Measurements from ENCODE around the gene CCDC3. TPM values are rescaled to one million over a fixed set of nuclear protein-coding genes. Genes with fewer than 3 reads are reported as not detected.

The CCDC3 gene
- total RNA-seq, 4 donors from 2014 or later: 6.1 to 57.4 (median 21.6) TPM

DNA sequence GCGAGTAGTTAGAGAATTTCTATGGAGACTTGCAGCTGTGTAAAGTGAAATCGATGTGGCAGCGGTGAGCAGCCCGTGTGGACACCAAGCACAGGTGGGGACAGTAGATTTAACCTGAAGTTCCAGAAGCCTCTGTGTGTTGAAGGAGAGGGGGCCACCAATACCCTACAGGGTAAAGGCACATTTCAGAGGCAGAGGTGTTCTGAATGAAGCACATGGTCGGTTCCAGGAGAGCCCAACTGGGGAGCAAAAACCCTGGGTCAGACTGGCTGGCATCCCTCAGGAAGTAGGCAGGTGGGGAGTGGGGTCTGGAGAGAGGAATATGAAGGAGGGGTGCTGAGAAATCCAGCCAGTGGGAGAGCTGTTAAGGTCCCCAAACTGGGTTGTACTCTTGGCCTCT lies 76.6 kb downstream of the CCDC3 start:
- intact Hi-C loops (cut with DNase I; ENCODE audit: low total_unique reads) (no loop called here), in situ Hi-C loops (cut with MboI; ENCODE audit: low sequenced_read_pairs in 4 of 4) (loop anchor here in 2 of 4 donors (25.0 kb wide), 2 partner anchors 162 to 663 kb away; no protein-coding TSS in a partner anchor)
- no peaks in the 10 kb centered on the region for H3K4me1 ChIP-seq
- H3K27me3 ChIP-seq: no peaks in the 10 kb centered on the region
- no peaks in the 10 kb centered on the region for H3K36me3 ChIP-seq
- no peak overlapping the region for H3K4me3 ChIP-seq
- no peaks in the 10 kb centered on the region for H3K9me3 ChIP-seq
- no peak overlapping the region for H3K27ac ChIP-seq
- DNase-seq (no peak), ATAC-seq (no peak)
- no peak for TF ChIP-seq POLR2A (IDR thresholded peaks at IDR 0.05)
- TF ChIP-seq, protein P1, sequence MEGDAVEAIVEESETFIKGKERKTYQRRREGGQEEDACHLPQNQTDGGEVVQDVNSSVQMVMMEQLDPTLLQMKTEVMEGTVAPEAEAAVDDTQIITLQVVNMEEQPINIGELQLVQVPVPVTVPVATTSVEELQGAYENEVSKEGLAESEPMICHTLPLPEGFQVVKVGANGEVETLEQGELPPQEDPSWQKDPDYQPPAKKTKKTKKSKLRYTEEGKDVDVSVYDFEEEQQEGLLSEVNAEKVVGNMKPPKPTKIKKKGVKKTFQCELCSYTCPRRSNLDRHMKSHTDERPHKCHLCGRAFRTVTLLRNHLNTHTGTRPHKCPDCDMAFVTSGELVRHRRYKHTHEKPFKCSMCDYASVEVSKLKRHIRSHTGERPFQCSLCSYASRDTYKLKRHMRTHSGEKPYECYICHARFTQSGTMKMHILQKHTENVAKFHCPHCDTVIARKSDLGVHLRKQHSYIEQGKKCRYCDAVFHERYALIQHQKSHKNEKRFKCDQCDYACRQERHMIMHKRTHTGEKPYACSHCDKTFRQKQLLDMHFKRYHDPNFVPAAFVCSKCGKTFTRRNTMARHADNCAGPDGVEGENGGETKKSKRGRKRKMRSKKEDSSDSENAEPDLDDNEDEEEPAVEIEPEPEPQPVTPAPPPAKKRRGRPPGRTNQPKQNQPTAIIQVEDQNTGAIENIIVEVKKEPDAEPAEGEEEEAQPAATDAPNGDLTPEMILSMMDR (IDR thresholded peaks at IDR 0.05 in 4 of 5, conservative IDR thresholded peaks at IDR 0.05 in 1 of 5): no peak

DNA sequence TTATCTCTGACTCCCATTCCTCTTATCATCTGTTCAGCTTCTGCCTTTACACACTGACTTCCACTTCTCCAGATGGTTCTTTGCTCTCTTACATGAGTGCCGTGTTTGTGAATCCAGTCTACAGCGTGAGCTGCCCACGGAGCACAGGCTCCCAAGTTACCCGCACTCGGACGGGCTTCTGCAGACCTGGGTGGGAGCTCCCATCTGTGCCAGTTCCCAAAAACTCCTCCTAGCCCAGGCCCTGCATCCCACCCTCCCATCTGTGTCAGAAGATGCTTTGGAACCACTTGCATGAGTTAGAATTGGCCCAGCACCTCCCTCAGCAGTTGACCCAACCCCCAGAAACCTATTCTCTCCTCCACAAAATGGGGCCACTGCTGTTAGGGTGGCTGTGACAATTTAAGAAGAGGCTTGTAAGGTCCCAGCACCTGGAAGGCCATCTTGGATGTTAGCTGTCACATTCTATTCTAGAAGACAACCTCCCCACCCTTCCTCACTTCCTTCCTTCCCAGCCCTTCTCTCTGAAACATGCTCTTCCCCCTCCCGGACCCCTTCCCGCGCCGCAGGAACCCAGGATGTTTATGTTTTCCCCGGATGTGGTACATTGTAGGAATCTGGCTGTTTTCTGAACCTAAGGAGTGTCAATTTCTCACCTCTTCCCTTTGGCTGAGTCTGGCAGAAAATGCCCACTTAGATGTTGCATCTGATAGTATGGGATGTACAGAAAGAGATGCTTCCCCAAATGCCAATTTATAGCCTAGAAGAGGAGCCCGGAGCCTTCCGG lies 79.2 kb downstream of the CCDC3 start:
- TF ChIP-seq POLR2A (IDR thresholded peaks at IDR 0.05): no peak
- TF ChIP-seq, protein P1 (IDR thresholded peaks at IDR 0.05 in 4 of 5, conservative IDR thresholded peaks at IDR 0.05 in 1 of 5): no peak
- in situ Hi-C loops (cut with MboI; ENCODE audit: low sequenced_read_pairs in 4 of 4): loop anchor here in 2 of 4 donors (25.0 kb wide), 2 partner anchors 165 to 660 kb away; no protein-coding TSS in a partner anchor
- H3K4me1 ChIP-seq: no peaks in the 10 kb centered on the region

DNA sequence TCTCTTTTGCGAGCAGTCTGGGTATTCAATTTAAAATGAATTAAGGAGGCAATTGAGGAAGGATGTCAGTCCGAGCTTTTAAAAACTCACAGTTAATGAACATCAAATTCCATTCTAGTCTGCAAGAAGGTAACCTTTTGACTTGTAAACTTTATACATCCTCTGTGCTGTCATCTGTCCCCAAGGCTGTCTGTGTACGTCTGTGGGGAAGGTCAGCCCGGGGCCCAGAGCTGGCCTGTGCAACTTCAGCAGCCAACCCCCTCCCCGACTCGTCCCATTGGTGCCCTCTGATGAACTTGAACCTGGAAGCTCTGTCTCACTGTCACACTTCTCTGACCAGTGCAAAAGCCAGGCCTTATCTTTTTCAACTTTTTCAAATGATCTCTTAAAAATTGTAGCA lies 80.3 kb downstream of the CCDC3 start:
- intact Hi-C loops (cut with DNase I; ENCODE audit: low total_unique reads): no loop called here
- no peak overlapping the region for H3K4me3 ChIP-seq
- in situ Hi-C loops (cut with MboI; ENCODE audit: low sequenced_read_pairs in 4 of 4): loop anchor here in 2 of 4 donors (25.0 kb wide), 2 partner anchors 166 to 659 kb away; no protein-coding TSS in a partner anchor
- H3K36me3 ChIP-seq: no peaks in the 10 kb centered on the region
- no peaks in the 10 kb centered on the region for H3K4me1 ChIP-seq
- ATAC-seq: no peak
- TF ChIP-seq, protein P1 (IDR thresholded peaks at IDR 0.05 in 4 of 5, conservative IDR thresholded peaks at IDR 0.05 in 1 of 5): no peak
- TF ChIP-seq POLR2A (IDR thresholded peaks at IDR 0.05): no peak
- H3K27me3 ChIP-seq: no peaks in the 10 kb centered on the region
- no peak for DNase-seq
- no peaks in the 10 kb centered on the region for H3K9me3 ChIP-seq
- no peak overlapping the region for H3K27ac ChIP-seq

More for the DNA sequence above, 79.2 kb downstream of the CCDC3 start:
- no peak for ATAC-seq
- no peak for DNase-seq
- intact Hi-C loops (cut with DNase I; ENCODE audit: low total_unique reads): no loop called here
- H3K27ac ChIP-seq: no peak overlapping the region
- H3K4me3 ChIP-seq: no peak overlapping the region
- no peaks in the 10 kb centered on the region for H3K9me3 ChIP-seq
- H3K36me3 ChIP-seq: no peaks in the 10 kb centered on the region
- no peaks in the 10 kb centered on the region for H3K27me3 ChIP-seq

DNA sequence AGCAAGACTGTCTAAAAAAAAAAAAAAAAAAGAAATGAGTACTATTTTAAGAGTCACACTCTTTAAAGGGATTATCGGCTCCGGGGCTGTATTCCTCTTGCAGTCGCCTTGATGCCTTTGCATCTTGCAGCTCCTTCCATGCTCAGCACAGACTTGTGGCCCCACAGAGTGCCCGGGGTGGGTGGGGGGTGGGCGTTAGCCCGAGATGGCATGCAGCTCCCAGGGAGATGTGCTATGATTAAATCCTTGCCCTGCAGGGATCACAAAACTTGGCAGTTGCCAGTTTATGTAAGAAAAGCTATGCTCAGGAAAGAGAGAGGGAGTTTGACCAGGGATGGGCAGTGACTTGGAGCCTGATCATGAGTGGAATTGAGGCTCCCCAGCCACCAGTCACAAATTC lies 81.9 kb downstream of the CCDC3 start:
- in situ Hi-C loops (cut with MboI; ENCODE audit: low sequenced_read_pairs in 4 of 4) (loop anchor here in 2 of 4 donors (25.0 kb wide), 2 partner anchors 168 to 657 kb away; no protein-coding TSS in a partner anchor), intact Hi-C loops (cut with DNase I; ENCODE audit: low total_unique reads) (no loop called here)
- no peaks in the 10 kb centered on the region for H3K4me1 ChIP-seq
- DNase-seq (no peak), ATAC-seq (no peak)
- H3K9me3 ChIP-seq: no peaks in the 10 kb centered on the region
- no peaks in the 10 kb centered on the region for H3K36me3 ChIP-seq
- no peak overlapping the region for H3K27ac ChIP-seq
- H3K27me3 ChIP-seq: no peaks in the 10 kb centered on the region
- no peak overlapping the region for H3K4me3 ChIP-seq
- TF ChIP-seq, protein P1 (IDR thresholded peaks at IDR 0.05 in 4 of 5, conservative IDR thresholded peaks at IDR 0.05 in 1 of 5): no peak
- TF ChIP-seq POLR2A (IDR thresholded peaks at IDR 0.05): no peak
